Osteoblast (primary cell): ENCODE measurements around the gene KRTAP4-16. TPM values are rescaled to one million over a fixed set of nuclear protein-coding genes. Genes with fewer than 3 reads are reported as not detected.

Experiments
- DNase-seq: peaks from one replicate; pipeline ENCODE4 v3.0.0; 2011; ENCODE audit warnings: low spot score, mixed read lengths; ENCODE audit not compliant: insufficient read length; ENCODE audit errors: missing footprints
- H2AFZ ChIP-seq: 2 replicates; pipeline ENCODE4 v1.6.0; 2011; ENCODE audit warnings: mild to moderate bottlenecking, low read length
- H3K27ac ChIP-seq: 2 replicates; pipeline ENCODE4 v1.5.1; 2011; ENCODE audit warnings: mild to moderate bottlenecking, low read depth, low read length, moderate library complexity
- H3K27me3 ChIP-seq: 2 replicates; pipeline ENCODE4 v1.6.0; 2012; ENCODE audit warnings: mild to moderate bottlenecking, control low read depth, inconsistent platforms, low read length, moderate library complexity; ENCODE audit not compliant: insufficient read depth
- H3K36me3 ChIP-seq: 2 replicates; pipeline ENCODE4 v1.5.1; 2011; ENCODE audit warnings: mild to moderate bottlenecking, low read length, control low read depth, moderate library complexity; ENCODE audit not compliant: insufficient read depth
- H3K4me1 ChIP-seq: 2 replicates; pipeline ENCODE4 v1.5.1; 2011; ENCODE audit warnings: mild to moderate bottlenecking, low read length, control low read depth, moderate library complexity; ENCODE audit not compliant: insufficient read depth
- H3K4me2 ChIP-seq: 2 replicates; pipeline ENCODE4 v1.6.0; 2011; ENCODE audit warnings: mild to moderate bottlenecking, low read length; ENCODE audit not compliant: insufficient read depth
- H3K4me3 ChIP-seq: fragments of 200-600 bp; sonication (generic); 3 replicates; pipeline ENCODE4 v1.5.1; 2012; ENCODE audit warnings: mild to moderate bottlenecking, low read length, inconsistent platforms; ENCODE audit not compliant: insufficient read depth
- H3K79me2 ChIP-seq: 2 replicates; pipeline ENCODE4 v1.6.0; 2012; ENCODE audit warnings: mild to moderate bottlenecking, low read length, control low read depth, inconsistent platforms; ENCODE audit not compliant: insufficient read depth
- H3K9me3 ChIP-seq: 2 replicates; pipeline ENCODE4 v1.5.1; 2011; ENCODE audit warnings: low read depth, low read length, control low read depth
- H4K20me1 ChIP-seq: 2 replicates; pipeline ENCODE4 v1.6.0; 2012; ENCODE audit warnings: mild to moderate bottlenecking, low read length, control low read depth; ENCODE audit not compliant: insufficient read depth
- total RNA-seq: library from RNA; depleted of rRNA; stranded (reverse); fragments of >200 nt; gene quantifications from 2 replicates; pipeline ENCODE4 v1.2.3, GENCODE V29; 2012
- TF ChIP-seq, protein P1 (sequence below): IDR thresholded peaks from 2 replicates; pipeline ENCODE4 v1.5.1; 2011; ENCODE audit warnings: mild to moderate bottlenecking, low read depth, low read length, moderate library complexity; ENCODE audit errors: extremely low read depth

Gene KRTAP4-16
- total RNA-seq, 1 donor = not detected

DNA sequence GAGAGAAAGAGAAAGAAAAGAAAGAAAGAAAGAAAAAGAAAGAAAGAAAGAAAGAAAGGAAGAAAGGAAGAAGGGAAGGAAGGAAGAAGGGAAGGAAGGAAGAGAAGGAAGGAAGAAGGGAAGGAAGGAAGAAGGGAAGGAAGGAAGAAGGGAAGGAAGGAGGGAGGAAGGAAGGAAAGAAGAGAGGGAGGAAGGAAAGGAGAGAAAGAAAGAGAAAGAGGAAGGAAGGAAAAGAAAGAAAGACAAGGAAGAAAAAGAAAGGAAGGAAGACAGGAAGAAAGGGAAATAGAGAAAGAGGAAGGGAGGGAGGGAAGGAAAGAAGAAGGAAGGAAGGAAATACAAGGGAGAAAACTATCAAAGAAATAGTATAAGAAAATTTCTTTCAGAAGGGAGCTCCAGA is 25.2 kb downstream of the KRTAP4-16 start:
- Histone ChIP-seq H2AFZ (no peak overlapping the region), H3K4me2 (no peak overlapping the region), H3K36me3 (no peaks in the 10 kb centered on the region), H3K79me2 (no peaks in the 10 kb centered on the region), H3K4me3 (no peak overlapping the region), H3K9me3 (no peaks in the 10 kb centered on the region), H3K27ac (no peak overlapping the region), H3K27me3 (no peaks in the 10 kb centered on the region), H3K4me1 (peaks cover 3% of the 10 kb centered on the region), H4K20me1 (no peaks in the 10 kb centered on the region)
- no peak for DNase-seq
- TF ChIP-seq, protein P1, sequence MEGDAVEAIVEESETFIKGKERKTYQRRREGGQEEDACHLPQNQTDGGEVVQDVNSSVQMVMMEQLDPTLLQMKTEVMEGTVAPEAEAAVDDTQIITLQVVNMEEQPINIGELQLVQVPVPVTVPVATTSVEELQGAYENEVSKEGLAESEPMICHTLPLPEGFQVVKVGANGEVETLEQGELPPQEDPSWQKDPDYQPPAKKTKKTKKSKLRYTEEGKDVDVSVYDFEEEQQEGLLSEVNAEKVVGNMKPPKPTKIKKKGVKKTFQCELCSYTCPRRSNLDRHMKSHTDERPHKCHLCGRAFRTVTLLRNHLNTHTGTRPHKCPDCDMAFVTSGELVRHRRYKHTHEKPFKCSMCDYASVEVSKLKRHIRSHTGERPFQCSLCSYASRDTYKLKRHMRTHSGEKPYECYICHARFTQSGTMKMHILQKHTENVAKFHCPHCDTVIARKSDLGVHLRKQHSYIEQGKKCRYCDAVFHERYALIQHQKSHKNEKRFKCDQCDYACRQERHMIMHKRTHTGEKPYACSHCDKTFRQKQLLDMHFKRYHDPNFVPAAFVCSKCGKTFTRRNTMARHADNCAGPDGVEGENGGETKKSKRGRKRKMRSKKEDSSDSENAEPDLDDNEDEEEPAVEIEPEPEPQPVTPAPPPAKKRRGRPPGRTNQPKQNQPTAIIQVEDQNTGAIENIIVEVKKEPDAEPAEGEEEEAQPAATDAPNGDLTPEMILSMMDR = no peak

DNA sequence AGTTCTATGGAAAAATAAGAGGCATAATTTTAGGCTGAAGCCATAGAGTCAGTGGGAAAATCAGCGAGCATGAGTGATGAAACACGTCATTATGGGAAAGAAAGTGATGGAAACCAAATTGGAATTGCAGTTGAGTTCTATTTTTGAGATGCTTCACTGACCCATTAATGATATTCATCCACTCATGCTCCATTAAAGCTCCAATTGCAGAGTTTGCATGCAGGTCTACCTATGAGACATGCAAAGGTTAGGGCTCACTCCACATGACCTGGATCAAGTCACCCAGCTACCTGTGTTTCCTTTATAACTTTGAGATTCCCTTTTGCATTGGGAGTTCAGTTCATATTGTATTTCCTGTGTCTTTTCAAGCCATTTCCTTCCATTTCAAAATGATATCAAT is 28.3 kb downstream of the KRTAP4-16 start:
- H3K4me1 ChIP-seq = peaks cover 3% of the 10 kb centered on the region
- no peaks in the 10 kb centered on the region for H3K27me3 ChIP-seq
- H4K20me1 ChIP-seq = no peaks in the 10 kb centered on the region
- no peak for DNase-seq
- H3K27ac ChIP-seq = no peak overlapping the region
- H3K4me3 ChIP-seq = no peak overlapping the region
- H3K4me2 ChIP-seq = no peak overlapping the region
- H3K9me3 ChIP-seq = no peaks in the 10 kb centered on the region
- no peak overlapping the region for H2AFZ ChIP-seq
- H3K79me2 ChIP-seq = no peaks in the 10 kb centered on the region
- H3K36me3 ChIP-seq = no peaks in the 10 kb centered on the region
- TF ChIP-seq, protein P1 = no peak

DNA sequence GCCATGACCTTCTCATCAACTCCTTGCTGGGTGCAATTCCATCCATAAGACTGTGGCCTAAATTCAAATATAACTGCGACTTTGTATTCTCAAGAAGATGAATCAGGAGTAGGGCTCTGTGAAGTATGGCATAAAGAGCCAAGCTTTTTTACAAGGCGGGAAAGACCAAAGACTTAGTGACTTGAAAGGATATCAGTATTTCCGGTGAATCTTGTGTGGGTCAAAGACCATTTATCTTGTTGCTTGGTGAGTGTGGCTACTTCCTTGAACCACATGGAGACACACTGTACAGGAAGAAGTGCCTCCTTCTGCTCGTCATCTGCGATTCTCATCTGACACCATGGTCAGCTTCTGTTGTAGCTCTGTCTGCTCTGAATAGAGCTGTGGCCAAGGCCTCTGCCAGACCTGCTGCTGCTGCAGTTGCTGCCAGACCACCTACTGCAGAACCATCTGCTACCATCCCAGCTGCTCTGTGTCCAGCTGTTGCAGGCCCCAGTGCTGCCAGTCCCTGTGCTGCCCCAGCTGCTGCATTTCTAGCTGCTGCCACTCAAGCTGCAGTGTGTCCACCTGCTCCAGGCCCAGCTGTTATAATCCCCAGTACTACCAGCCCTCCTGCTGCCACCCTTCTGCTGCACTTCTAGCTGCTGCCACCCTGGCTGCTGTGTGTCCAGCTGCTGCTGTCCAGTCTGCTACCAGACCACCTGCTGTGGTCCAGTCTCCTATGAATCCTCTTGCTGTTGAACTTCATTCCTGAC is 30.2 kb downstream of the KRTAP4-16 start:
- H2AFZ ChIP-seq = peak overlapping the region; percentile 4
- no peaks in the 10 kb centered on the region for H3K36me3 ChIP-seq
- no peaks in the 10 kb centered on the region for H3K79me2 ChIP-seq
- no peak for DNase-seq
- H3K27ac ChIP-seq = no peak overlapping the region
- TF ChIP-seq, protein P1 = no peak
- no peaks in the 10 kb centered on the region for H4K20me1 ChIP-seq
- no peak overlapping the region for H3K4me2 ChIP-seq
- no peaks in the 10 kb centered on the region for H3K27me3 ChIP-seq
- H3K4me3 ChIP-seq = no peak overlapping the region
- peaks cover 3% of the 10 kb centered on the region for H3K4me1 ChIP-seq
- H3K9me3 ChIP-seq = no peaks in the 10 kb centered on the region

DNA sequence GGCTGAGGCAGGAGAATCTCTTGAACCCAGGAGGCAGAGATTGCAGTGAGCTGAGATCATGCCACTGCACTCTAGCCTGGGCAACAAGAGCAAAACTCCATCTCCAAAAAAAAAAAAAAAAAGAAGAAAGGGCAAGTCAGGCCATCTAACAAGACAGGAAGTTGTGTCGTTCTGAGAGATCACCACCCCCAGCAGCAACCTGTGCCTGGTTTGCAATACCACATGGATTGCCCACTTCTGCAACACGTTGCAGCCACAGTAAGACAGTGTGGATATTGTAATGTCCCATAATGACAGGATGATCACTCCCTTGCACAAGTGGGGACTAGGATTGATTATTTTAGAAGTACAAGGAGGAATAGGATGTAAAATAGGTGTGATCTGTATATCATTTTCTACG is 33.0 kb downstream of the KRTAP4-16 start:
- H3K4me3 ChIP-seq = no peak overlapping the region
- H3K9me3 ChIP-seq = no peaks in the 10 kb centered on the region
- no peaks in the 10 kb centered on the region for H3K79me2 ChIP-seq
- DNase-seq = no peak
- H4K20me1 ChIP-seq = no peaks in the 10 kb centered on the region
- TF ChIP-seq, protein P1 = no peak
- H3K4me2 ChIP-seq = no peak overlapping the region
- H2AFZ ChIP-seq = no peak overlapping the region
- no peaks in the 10 kb centered on the region for H3K27me3 ChIP-seq
- H3K36me3 ChIP-seq = no peaks in the 10 kb centered on the region
- H3K4me1 ChIP-seq = peaks cover 5% of the 10 kb centered on the region
- H3K27ac ChIP-seq = no peak overlapping the region
